ENCODE results near the gene STPG2.
"Not testable (repeated sequence)": the region's sequence is repeated elsewhere in the genome, so short reads cannot be mapped to it uniquely, and the experiment has no call there.

The STPG2 gene

GRCh38 chr4:97912156-97912555, 231.1 kb downstream of the STPG2 start:
- no peak for DNase-seq
- Histone ChIP-seq H3K4me1 (ENCODE audit: control insufficient read depth, insufficient read depth, low read length, poor library complexity, severe bottlenecking) (no peaks in the 10 kb centered on the region), H3K27me3 (replicated peaks; ENCODE audit: control insufficient read depth, insufficient read depth, low read length, poor library complexity, severe bottlenecking) (no peaks in the 10 kb centered on the region), H3K9me3 (ENCODE audit: control insufficient read depth, low read length) (peaks cover 2% of the 10 kb centered on the region), H3K4me3 (ENCODE audit: insufficient read depth, low read depth, low read length, poor library complexity, severe bottlenecking) (no peak overlapping the region), H3K27ac (ENCODE audit: insufficient read depth, low read length, poor library complexity, severe bottlenecking) (no peak overlapping the region), H3K36me3 (ENCODE audit: control insufficient read depth, insufficient read depth, low read length) (no peaks in the 10 kb centered on the region)

- no peaks in the 10 kb centered on the region for H3K36me3 ChIP-seq (ENCODE audit: control insufficient read depth, insufficient read depth, low read length)
- H3K4me3 ChIP-seq (ENCODE audit: insufficient read depth, low read depth, low read length, poor library complexity, severe bottlenecking), result no peak overlapping the region
- no peaks in the 10 kb centered on the region for H3K27me3 ChIP-seq (replicated peaks; ENCODE audit: control insufficient read depth, insufficient read depth, low read length, poor library complexity, severe bottlenecking)
- no peaks in the 10 kb centered on the region for H3K4me1 ChIP-seq (ENCODE audit: control insufficient read depth, insufficient read depth, low read length, poor library complexity, severe bottlenecking)
- DNase-seq, result no peak
- H3K9me3 ChIP-seq (ENCODE audit: control insufficient read depth, low read length), result peaks cover 2% of the 10 kb centered on the region
- H3K27ac ChIP-seq (ENCODE audit: insufficient read depth, low read length, poor library complexity, severe bottlenecking), result no peak overlapping the region
Measured at GRCh38 chr4:97911236-97911906, 231.9 kb downstream of the STPG2 start.

- no peak for DNase-seq
- Histone ChIP-seq H3K27me3 (replicated peaks; ENCODE audit: control insufficient read depth, insufficient read depth, low read length, poor library complexity, severe bottlenecking) (no peaks in the 10 kb centered on the region), H3K36me3 (ENCODE audit: control insufficient read depth, insufficient read depth, low read length) (no peaks in the 10 kb centered on the region), H3K9me3 (ENCODE audit: control insufficient read depth, low read length) (peaks cover 2% of the 10 kb centered on the region), H3K4me3 (ENCODE audit: insufficient read depth, low read depth, low read length, poor library complexity, severe bottlenecking) (no peak overlapping the region), H3K4me1 (ENCODE audit: control insufficient read depth, insufficient read depth, low read length, poor library complexity, severe bottlenecking) (no peaks in the 10 kb centered on the region), H3K27ac (ENCODE audit: insufficient read depth, low read length, poor library complexity, severe bottlenecking) (no peak overlapping the region)
Measured at GRCh38 chr4:97910005-97910404, 233.3 kb downstream of the STPG2 start.

- H3K4me3 ChIP-seq (ENCODE audit: insufficient read depth, low read depth, low read length, poor library complexity, severe bottlenecking); H3K9me3 ChIP-seq (ENCODE audit: control insufficient read depth, low read length); H3K36me3 ChIP-seq (ENCODE audit: control insufficient read depth, insufficient read depth, low read length); H3K27ac ChIP-seq (ENCODE audit: insufficient read depth, low read length, poor library complexity, severe bottlenecking); H3K27me3 ChIP-seq (replicated peaks; ENCODE audit: control insufficient read depth, insufficient read depth, low read length, poor library complexity, severe bottlenecking); DNase-seq; H3K4me1 ChIP-seq (ENCODE audit: control insufficient read depth, insufficient read depth, low read length, poor library complexity, severe bottlenecking): not testable (repeated sequence)
Measured at GRCh38 chr4:97903436-97904189, 239.7 kb downstream of the STPG2 start.

- no peaks in the 10 kb centered on the region for H3K4me1 ChIP-seq (ENCODE audit: control insufficient read depth, insufficient read depth, low read length, poor library complexity, severe bottlenecking)
- no peak for DNase-seq
- no peaks in the 10 kb centered on the region for H3K9me3 ChIP-seq (ENCODE audit: control insufficient read depth, low read length)
- no peaks in the 10 kb centered on the region for H3K27me3 ChIP-seq (replicated peaks; ENCODE audit: control insufficient read depth, insufficient read depth, low read length, poor library complexity, severe bottlenecking)
- no peak overlapping the region for H3K27ac ChIP-seq (ENCODE audit: insufficient read depth, low read length, poor library complexity, severe bottlenecking)
- no peak overlapping the region for H3K4me3 ChIP-seq (ENCODE audit: insufficient read depth, low read depth, low read length, poor library complexity, severe bottlenecking)
- H3K36me3 ChIP-seq (ENCODE audit: control insufficient read depth, insufficient read depth, low read length), result no peaks in the 10 kb centered on the region
Measured at GRCh38 chr4:97900229-97900628, 243.0 kb downstream of the STPG2 start.

- DNase-seq, result no peak
- H3K9me3 ChIP-seq (ENCODE audit: control insufficient read depth, low read length), result no peaks in the 10 kb centered on the region
- no peak overlapping the region for H3K4me3 ChIP-seq (ENCODE audit: insufficient read depth, low read depth, low read length, poor library complexity, severe bottlenecking)
Measured at GRCh38 chr4:97892592-97893266, 250.5 kb downstream of the STPG2 start.

GRCh38 chr4:97879942-97880341, 263.3 kb downstream of the STPG2 start:
- no peaks in the 10 kb centered on the region for H3K36me3 ChIP-seq (ENCODE audit: control insufficient read depth, insufficient read depth, low read length)
- no peaks in the 10 kb centered on the region for H3K27me3 ChIP-seq (replicated peaks; ENCODE audit: control insufficient read depth, insufficient read depth, low read length, poor library complexity, severe bottlenecking)
- no peak for DNase-seq
- no peaks in the 10 kb centered on the region for H3K9me3 ChIP-seq (ENCODE audit: control insufficient read depth, low read length)
- H3K4me3 ChIP-seq (ENCODE audit: insufficient read depth, low read depth, low read length, poor library complexity, severe bottlenecking), result no peak overlapping the region
- no peak overlapping the region for H3K27ac ChIP-seq (ENCODE audit: insufficient read depth, low read length, poor library complexity, severe bottlenecking)
- H3K4me1 ChIP-seq (ENCODE audit: control insufficient read depth, insufficient read depth, low read length, poor library complexity, severe bottlenecking), result no peaks in the 10 kb centered on the region

More at GRCh38 chr4:97892592-97893266, 250.5 kb downstream of the STPG2 start:
- no peak overlapping the region for H3K27ac ChIP-seq (ENCODE audit: insufficient read depth, low read length, poor library complexity, severe bottlenecking)
- H3K4me1 ChIP-seq (ENCODE audit: control insufficient read depth, insufficient read depth, low read length, poor library complexity, severe bottlenecking), result no peaks in the 10 kb centered on the region
- H3K36me3 ChIP-seq (ENCODE audit: control insufficient read depth, insufficient read depth, low read length), result no peaks in the 10 kb centered on the region
- H3K27me3 ChIP-seq (replicated peaks; ENCODE audit: control insufficient read depth, insufficient read depth, low read length, poor library complexity, severe bottlenecking), result no peaks in the 10 kb centered on the region

- Histone ChIP-seq H3K27ac (ENCODE audit: insufficient read depth, low read length, poor library complexity, severe bottlenecking) (no peak overlapping the region), H3K9me3 (ENCODE audit: control insufficient read depth, low read length) (no peaks in the 10 kb centered on the region), H3K4me3 (ENCODE audit: insufficient read depth, low read depth, low read length, poor library complexity, severe bottlenecking) (no peak overlapping the region), H3K27me3 (replicated peaks; ENCODE audit: control insufficient read depth, insufficient read depth, low read length, poor library complexity, severe bottlenecking) (no peaks in the 10 kb centered on the region), H3K4me1 (ENCODE audit: control insufficient read depth, insufficient read depth, low read length, poor library complexity, severe bottlenecking) (no peaks in the 10 kb centered on the region), H3K36me3 (ENCODE audit: control insufficient read depth, insufficient read depth, low read length) (no peaks in the 10 kb centered on the region)
- no peak for DNase-seq
Measured at GRCh38 chr4:97868097-97868496, 275.2 kb downstream of the STPG2 start.

- DNase-seq, result no peak
- H3K27ac ChIP-seq (ENCODE audit: insufficient read depth, low read length, poor library complexity, severe bottlenecking), result no peak overlapping the region
- no peaks in the 10 kb centered on the region for H3K27me3 ChIP-seq (replicated peaks; ENCODE audit: control insufficient read depth, insufficient read depth, low read length, poor library complexity, severe bottlenecking)
- H3K36me3 ChIP-seq (ENCODE audit: control insufficient read depth, insufficient read depth, low read length), result no peaks in the 10 kb centered on the region
- H3K9me3 ChIP-seq (ENCODE audit: control insufficient read depth, low read length), result no peaks in the 10 kb centered on the region
- H3K4me3 ChIP-seq (ENCODE audit: insufficient read depth, low read depth, low read length, poor library complexity, severe bottlenecking), result no peak overlapping the region
- H3K4me1 ChIP-seq (ENCODE audit: control insufficient read depth, insufficient read depth, low read length, poor library complexity, severe bottlenecking), result no peaks in the 10 kb centered on the region
Measured at GRCh38 chr4:97867557-97868091, 275.7 kb downstream of the STPG2 start.
